Measurements from ENCODE around the gene TRIM17. TPM values are rescaled to one million over a fixed set of nuclear protein-coding genes. Genes with fewer than 3 reads are reported as not detected.
A peak's percentile ranks its signal among the peaks of the same experiment; 100 is the strongest.

The TRIM17 gene
- polyA plus RNA-seq, 1 of the 3 experiments (the other 2 are of a cell fraction), result 1.6 TPM

GRCh38 chr1:228404107-228404720, 12.4 kb downstream of the TRIM17 start:
- peaks cover 87% of the 10 kb centered on the region for H3K79me2 ChIP-seq (ENCODE audit: insufficient read depth)
- no peaks in the 10 kb centered on the region for H3K9me2 ChIP-seq
- H3K27ac ChIP-seq (ENCODE audit: low read depth in 2 of 2, low read length in 1 of 2), result no peak overlapping the region
- ChIA-PET CTCF (interaction anchor here (0.5 to 1.8 kb wide), 6 partner anchors 9 to 96 kb away, joined by 3 to 4 read pairs (median 3); a partner anchor contains a TSS), POLR2A (no interaction called here)
- H3K36me3 ChIP-seq (replicated peaks in 1 of 2; ENCODE audit: control insufficient read depth in 1 of 2, insufficient read depth in 2 of 2, low read length in 1 of 2), result peaks cover 6 to 30% of the 10 kb centered on the region in 2 experiments
- H3K9me3 ChIP-seq, result no peaks in the 10 kb centered on the region
- peaks cover 14 to 35% of the 10 kb centered on the region in 2 experiments for H3K4me1 ChIP-seq (ENCODE audit: control insufficient read depth in 1 of 2, insufficient read depth in 2 of 2, low read depth in 1 of 2, low read length in 1 of 2)
- TF ChIP-seq GATA2 (CRISPR knock-in tag; IDR thresholded peaks at IDR 0.05), result no peak
- no peak for TF ChIP-seq RCOR1 (IDR thresholded peaks at IDR 0.05; ENCODE audit: low read length)
- no peak for TF ChIP-seq EZH2phosphoT487 (IDR thresholded peaks at IDR 0.05; ENCODE audit: borderline replicate concordance, low read depth)
- no peak for TF ChIP-seq ELF1 (IDR thresholded peaks at IDR 0.05)
- no peak for TF ChIP-seq NRF1 (IDR thresholded peaks at IDR 0.05; ENCODE audit: low read depth, low read length)
- TF ChIP-seq TEAD4 (IDR thresholded peaks at IDR 0.05; ENCODE audit: borderline replicate concordance, insufficient read depth), result no peak
- no peak for TF ChIP-seq CHD2 (IDR thresholded peaks at IDR 0.05; ENCODE audit: low read length, partially characterized antibody)
- TF ChIP-seq NFIC (IDR thresholded peaks at IDR 0.05; ENCODE audit: borderline replicate concordance), result no peak
- TF ChIP-seq REST (IDR thresholded peaks at IDR 0.05; ENCODE audit: low read depth, low read length), result no peak
- TF ChIP-seq CTCF (IDR thresholded peaks at IDR 0.05), result no peak
- no peak for TF ChIP-seq SIN3A (IDR thresholded peaks at IDR 0.05; ENCODE audit: borderline replicate concordance, low read depth, low read length)
- TF ChIP-seq USF2 (IDR thresholded peaks at IDR 0.05; ENCODE audit: borderline replicate concordance, low read depth, low read length), result no peak
- no peak for TF ChIP-seq EP300 (IDR thresholded peaks at IDR 0.05; ENCODE audit: borderline replicate concordance in 1 of 2, low read depth in 1 of 2, low read length in 1 of 2)
- no peak for TF ChIP-seq YY1 (IDR thresholded peaks at IDR 0.05; ENCODE audit: low read depth)
- DNase-seq, result no peak
- H4K20me1 ChIP-seq (ENCODE audit: insufficient read depth), result peaks cover 61% of the 10 kb centered on the region
- WGBS (ENCODE audit: low lambda C conversion rate), result 72% methylated on average over 3 of the region's 3 CpGs
- H3K9ac ChIP-seq, result 0 out of 2 replicates have a peak overlapping the region, but pooled peaks have one; percentile 93
- peak overlapping the region; percentile 94 for H3K4me2 ChIP-seq
- no peaks in the 10 kb centered on the region for H3F3A ChIP-seq (replicated peaks; ENCODE audit: insufficient read depth)
- peak overlapping the region; percentile 98 to 100; a peak in 3 of 4 replicates for H3K4me3 ChIP-seq (ENCODE audit: low read depth in 2 of 2, low read length in 1 of 2)
- H2AFZ ChIP-seq (ENCODE audit: low read depth), result no peak overlapping the region
- no peaks in the 10 kb centered on the region for H3K27me3 ChIP-seq (ENCODE audit: insufficient read depth)
